ENCODE measurements around the gene ANXA11.

DNA sequence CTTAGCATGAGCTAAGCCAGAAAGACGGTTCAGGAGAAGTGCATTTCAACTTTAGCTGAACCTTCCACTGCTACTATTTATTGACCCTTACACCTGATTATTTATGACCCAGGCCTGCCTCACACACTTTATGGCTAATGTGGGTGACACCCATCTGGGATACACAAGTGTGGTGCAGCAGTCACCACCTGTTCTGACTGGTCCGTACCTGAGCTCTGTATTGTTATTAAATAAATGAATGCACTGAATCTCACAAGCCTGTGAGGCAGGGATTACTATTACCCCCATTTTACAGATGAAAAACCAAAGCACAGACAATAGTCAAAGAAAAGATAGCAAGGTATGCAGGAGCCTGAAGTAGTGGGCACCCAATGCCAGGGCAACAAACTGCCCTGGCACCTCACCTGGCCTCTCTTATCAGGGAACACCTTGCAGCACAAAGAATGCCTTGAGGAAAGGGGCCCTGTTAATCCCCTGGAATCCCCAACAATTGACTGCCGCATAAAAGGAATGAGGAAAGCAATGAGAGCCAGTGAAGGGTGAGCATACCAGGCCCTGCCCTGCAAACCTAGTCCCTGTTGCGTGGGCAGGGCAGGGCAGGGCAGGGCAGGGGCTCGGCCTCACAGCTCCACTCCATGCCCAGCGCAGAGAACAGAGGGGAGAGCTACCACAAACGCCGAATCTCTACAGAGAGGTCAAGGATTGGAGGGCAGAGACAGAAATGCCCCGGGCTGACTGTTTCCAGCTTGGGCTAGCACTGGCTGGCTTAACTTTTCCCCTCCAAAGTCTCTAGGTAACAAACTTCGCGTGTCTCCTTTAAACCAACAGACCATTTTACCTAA lies 1.3 kb downstream of the ANXA11 start:
- no peak for TF ChIP-seq POLR2A (IDR thresholded peaks at IDR 0.05)
- TF ChIP-seq CTCF (IDR thresholded peaks at IDR 0.05), result no peak
